Endothelial cell of umbilical vein (primary cell): Measurements from ENCODE around the gene MBOAT1.

Experiments
- CTCF ChIP-seq, 2 donors: IDR thresholded peaks; 1 replicate in 1 of 2; 2 replicates in 1 of 2; pipeline ENCODE4 v1.5.1; 2011; ENCODE audit warnings: low read length in 2 of 2, mild to moderate bottlenecking in 2 of 2, moderate library complexity in 2 of 2, control low read depth in 1 of 2, inconsistent platforms in 1 of 2, low read depth in 1 of 2; ENCODE audit not compliant: insufficient read depth in 1 of 2; ENCODE audit errors: extremely low read depth in 1 of 2
- JUN ChIP-seq: IDR thresholded peaks from 2 replicates; pipeline ENCODE4 v1.6.1; 2011; ENCODE audit warnings: borderline replicate concordance, low read depth; ENCODE audit not compliant: insufficient read length, insufficient read depth
- POLR2A ChIP-seq: IDR thresholded peaks from 2 replicates; pipeline ENCODE4 v1.6.1; 2012; ENCODE audit warnings: low read depth, mild to moderate bottlenecking, control low read depth, low read length

- no peak for TF ChIP-seq POLR2A
- no peak for TF ChIP-seq CTCF (IDR thresholded peaks at IDR 0.05; ENCODE audit: extremely low read depth in 1 of 2, insufficient read depth in 1 of 2, low read depth in 1 of 2, low read length in 2 of 2)
- TF ChIP-seq JUN = no peak
These were observed 3.4 kb downstream of the MBOAT1 start for GRCh38 chr6:20208687-20209378.
